Fibroblast of mammary gland (primary cell): Measurements from ENCODE around the gene SLC22A4.

Source experiments
- DNase-seq: peaks from one replicate; pipeline ENCODE4 v3.0.0-alpha.2; 2010; ENCODE audit warnings: low read depth
- H3K4me3 ChIP-seq: 2 replicates; pipeline ENCODE4 v1.5.1; 2011; ENCODE audit warnings: low read depth, mild to moderate bottlenecking, low read length, moderate library complexity; ENCODE audit not compliant: control insufficient read depth
- TF ChIP-seq, protein P1 (sequence below): conservative IDR thresholded peaks from 2 replicates; pipeline ENCODE4 v1.5.1; 2011; ENCODE audit warnings: low read depth, low read length, inconsistent platforms; ENCODE audit not compliant: control insufficient read depth, insufficient read depth

The SLC22A4 gene

DNA sequence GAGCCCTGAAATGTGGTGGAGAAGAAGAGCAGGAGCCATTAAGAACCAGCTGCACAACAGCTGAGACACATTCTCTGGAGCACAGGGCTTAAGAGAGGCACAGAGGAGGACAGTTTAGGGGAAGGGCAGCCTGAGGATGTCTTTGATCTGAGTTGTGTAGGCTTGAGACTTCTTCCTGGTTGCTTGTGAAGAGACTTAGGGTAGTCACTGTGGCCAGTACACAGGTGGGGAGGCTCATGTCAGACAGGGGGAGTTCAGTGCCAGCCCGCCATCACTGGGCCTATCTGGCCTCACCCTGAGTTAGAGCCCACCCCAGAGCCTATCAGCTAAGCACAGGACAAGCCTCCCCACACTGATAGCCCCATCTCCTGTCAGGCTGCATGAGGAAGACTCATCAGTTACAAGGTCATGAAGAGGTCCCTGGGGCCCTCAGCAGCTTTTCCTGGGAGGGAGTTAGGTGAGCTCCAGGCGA is 19.8 kb downstream of the SLC22A4 start:
- TF ChIP-seq, protein P1, sequence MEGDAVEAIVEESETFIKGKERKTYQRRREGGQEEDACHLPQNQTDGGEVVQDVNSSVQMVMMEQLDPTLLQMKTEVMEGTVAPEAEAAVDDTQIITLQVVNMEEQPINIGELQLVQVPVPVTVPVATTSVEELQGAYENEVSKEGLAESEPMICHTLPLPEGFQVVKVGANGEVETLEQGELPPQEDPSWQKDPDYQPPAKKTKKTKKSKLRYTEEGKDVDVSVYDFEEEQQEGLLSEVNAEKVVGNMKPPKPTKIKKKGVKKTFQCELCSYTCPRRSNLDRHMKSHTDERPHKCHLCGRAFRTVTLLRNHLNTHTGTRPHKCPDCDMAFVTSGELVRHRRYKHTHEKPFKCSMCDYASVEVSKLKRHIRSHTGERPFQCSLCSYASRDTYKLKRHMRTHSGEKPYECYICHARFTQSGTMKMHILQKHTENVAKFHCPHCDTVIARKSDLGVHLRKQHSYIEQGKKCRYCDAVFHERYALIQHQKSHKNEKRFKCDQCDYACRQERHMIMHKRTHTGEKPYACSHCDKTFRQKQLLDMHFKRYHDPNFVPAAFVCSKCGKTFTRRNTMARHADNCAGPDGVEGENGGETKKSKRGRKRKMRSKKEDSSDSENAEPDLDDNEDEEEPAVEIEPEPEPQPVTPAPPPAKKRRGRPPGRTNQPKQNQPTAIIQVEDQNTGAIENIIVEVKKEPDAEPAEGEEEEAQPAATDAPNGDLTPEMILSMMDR = no peak
- no peak for DNase-seq
- no peak overlapping the region for H3K4me3 ChIP-seq

DNA sequence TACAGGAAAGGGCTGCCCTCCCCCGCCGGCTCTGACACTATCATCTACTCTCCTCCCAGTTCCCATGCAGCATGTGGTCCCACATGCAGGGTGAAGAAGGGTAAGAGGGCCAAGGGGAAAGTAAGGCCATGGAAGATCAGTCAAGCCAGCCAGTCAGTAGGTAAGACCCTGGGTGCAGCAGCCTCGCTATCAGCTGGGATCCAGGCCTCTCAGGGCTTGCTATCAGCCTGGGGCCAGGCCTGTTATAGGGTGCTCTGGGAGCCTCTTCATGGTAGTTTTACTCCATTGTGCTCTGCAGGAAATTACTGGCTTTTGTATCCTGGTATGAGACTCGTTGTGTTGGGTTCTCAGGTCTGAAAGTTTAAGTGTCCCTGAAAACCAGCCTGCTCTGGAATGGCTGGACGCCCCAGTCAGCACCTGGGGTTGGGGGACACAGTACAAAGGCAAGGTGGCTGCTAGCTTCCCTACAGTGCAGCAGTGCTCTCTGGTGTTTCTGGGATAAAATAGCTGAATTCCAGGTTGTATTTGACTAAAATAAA is 21.4 kb downstream of the SLC22A4 start:
- TF ChIP-seq, protein P1 = no peak
- H3K4me3 ChIP-seq = no peak overlapping the region
- DNase-seq = no peak

DNA sequence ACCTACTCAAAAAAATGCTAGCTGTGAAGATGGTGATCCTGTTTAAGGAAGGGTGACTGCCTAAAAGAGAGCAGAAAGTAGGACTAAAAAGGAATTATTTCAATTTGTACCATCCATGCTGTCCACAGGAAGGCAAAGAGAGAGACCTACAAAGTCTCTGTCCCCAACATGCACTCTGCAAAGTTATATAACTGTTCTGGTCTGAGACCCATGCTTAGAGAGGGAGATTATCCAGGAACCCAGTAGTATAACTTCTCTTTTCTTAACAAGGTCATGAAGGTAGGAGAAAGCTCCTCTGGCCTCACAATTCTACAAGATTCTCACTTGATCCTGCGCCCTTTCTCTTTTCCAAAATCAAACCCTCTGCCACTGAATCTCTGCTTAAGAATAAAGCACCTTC is 25.8 kb downstream of the SLC22A4 start:
- TF ChIP-seq, protein P1 = no peak
- DNase-seq = no peak
- H3K4me3 ChIP-seq = no peak overlapping the region

DNA sequence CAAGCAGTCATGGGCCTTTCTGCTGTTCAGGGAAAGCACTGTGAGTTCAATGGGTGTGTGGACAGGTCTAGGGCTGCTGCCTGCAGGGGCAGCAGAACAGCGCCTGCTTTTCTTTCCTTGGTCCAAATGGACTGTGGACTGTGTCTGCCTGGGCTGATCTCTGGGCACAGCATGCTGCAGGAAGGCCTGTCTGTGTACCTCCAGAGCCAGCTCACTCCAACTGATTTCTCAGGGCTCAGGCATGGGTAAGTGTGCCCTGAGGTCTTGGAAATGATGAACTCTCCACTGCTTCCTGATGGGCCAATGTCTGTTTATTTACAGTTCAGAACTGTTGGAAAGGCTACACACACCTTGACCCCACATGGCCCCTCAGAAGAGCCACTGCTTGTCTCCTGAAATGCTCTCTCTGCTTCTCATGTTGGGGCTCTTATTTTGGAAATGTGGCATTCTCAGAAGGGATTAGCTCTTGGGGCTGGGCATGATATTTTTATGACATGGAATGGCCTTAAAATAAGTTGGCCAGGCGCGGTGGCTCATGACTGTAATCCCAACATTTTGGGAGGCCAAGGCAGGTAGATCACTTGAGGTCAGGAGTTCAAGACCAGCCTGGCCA is 27.0 kb downstream of the SLC22A4 start:
- no peak overlapping the region for H3K4me3 ChIP-seq
- TF ChIP-seq, protein P1 = no peak
- no peak for DNase-seq

DNA sequence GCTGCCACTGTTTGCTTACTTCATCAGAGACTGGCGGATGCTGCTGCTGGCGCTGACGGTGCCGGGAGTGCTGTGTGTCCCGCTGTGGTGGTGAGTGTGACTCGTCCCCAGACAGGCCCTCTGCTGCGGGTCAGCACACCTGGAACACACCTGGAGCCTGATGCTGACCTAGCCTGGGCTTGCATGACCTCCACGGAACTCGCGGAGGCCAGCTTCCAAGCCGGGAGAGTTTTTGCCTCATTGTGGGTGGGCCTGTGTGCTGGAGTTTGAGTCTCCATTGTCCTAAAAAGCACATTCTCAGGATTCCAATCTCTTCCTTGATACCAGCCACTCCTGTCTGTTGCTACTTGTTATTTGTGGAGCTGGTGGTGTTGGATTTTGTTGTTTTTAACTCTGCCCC is 28.1 kb downstream of the SLC22A4 start:
- no peak for DNase-seq
- no peak overlapping the region for H3K4me3 ChIP-seq
- TF ChIP-seq, protein P1 = no peak

DNA sequence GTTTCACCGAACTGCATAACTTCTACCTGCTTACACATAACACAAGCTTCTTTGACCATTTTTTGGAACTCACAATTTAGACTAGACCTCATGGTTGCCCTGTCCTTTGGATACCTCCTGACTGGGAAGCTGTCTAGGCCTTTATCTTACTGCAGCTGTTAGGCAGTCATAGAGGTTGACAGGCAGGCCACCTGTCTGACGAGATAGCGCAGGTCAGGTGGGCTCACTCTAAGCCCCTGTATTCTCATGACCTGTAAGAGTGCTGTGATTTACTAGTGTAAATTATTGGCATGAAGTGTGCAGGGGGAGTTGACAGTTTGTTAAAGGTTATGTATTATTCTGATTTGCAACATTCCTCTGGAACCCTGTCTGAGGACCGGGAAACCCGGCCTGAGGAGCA is 29.0 kb downstream of the SLC22A4 start:
- no peak for DNase-seq
- TF ChIP-seq, protein P1 = no peak
- no peak overlapping the region for H3K4me3 ChIP-seq
